Bronchial epithelial cell (primary cell): ENCODE results near the gene EIF3M. TPM values are rescaled to one million over a fixed set of nuclear protein-coding genes. Genes with fewer than 3 reads are reported as not detected.

ENCODE experiments used
- total RNA-seq: library from RNA; depleted of rRNA; stranded (reverse); fragments of >200 nt; gene quantifications from 2 replicates; pipeline ENCODE4 v1.2.1, GENCODE V29; 2014

The EIF3M gene
- total RNA-seq, 1 donor from 2014 or later = 500 TPM

Other genes starting within 250 kb of the EIF3M start
- not detected in 2 replicates for gene WT1, start 148.3 kb upstream of the EIF3M start, total RNA-seq
- gene CCDC73, start 210.8 kb downstream of the EIF3M start, total RNA-seq = 0.13 TPM in 1 of 2 replicates, not detected in the other
- gene PRRG4, start 246.1 kb downstream of the EIF3M start, total RNA-seq = 3.7 and 7.7 TPM in 2 replicates